Panc1 (cell line): Measurements from ENCODE around the gene KLF16. TPM values are rescaled to one million over a fixed set of nuclear protein-coding genes. Genes with fewer than 3 reads are reported as not detected.
A peak's percentile ranks its signal among the peaks of the same experiment; 100 is the strongest.
"Not testable (repeated sequence)": the region's sequence is repeated elsewhere in the genome, so short reads cannot be mapped to it uniquely, and the experiment has no call there.

Experiments
- ATAC-seq: fragments of 200-7000 bp; cut with Tn5 transposase; 2 replicates; pipeline ENCODE4 v1.9.1; 2020; ENCODE audit warnings: mild to moderate bottlenecking, moderate library complexity
- BruUV-seq: library from RNA; stranded (reverse); fragments of 400-500 nt; replicated peaks from 2 replicates; lab custom pipeline; 2021; lab: Mats Ljungman, UMichigan
- CTCF ChIA-PET: fragments of 300-600 bp; sonication (Branson Sonifier 250); formaldehyde crosslinking; loops from one replicate; lab custom pipeline; 2022; ENCODE audit warnings: antibody characterized with exemption; lab: Charles Lee
- POLR2A ChIA-PET: fragments of 300-600 bp; sonication (Branson Sonifier 250); formaldehyde crosslinking; loops from one replicate; lab custom pipeline; 2022; ENCODE audit warnings: antibody characterized with exemption; lab: Charles Lee
- DNase-seq: peaks from one replicate; pipeline ENCODE4 v3.0.0-alpha.2; 2010; ENCODE audit warnings: low read depth, low spot score
- H3K27ac ChIP-seq: 2 replicates; pipeline ENCODE4 v1.5.1; 2011; ENCODE audit warnings: mild to moderate bottlenecking, low read length, inconsistent platforms
- H3K27me3 ChIP-seq: fragments of 200-500 bp; sonication (Bioruptor generic); 2 replicates; pipeline ENCODE4 v1.6.0; 2014; ENCODE audit warnings: low read length, inconsistent platforms; ENCODE audit not compliant: control insufficient read depth, insufficient read depth
- H3K36me3 ChIP-seq: fragments of 200-500 bp; sonication (Bioruptor generic); 2 replicates; pipeline ENCODE4 v1.5.1; 2014; ENCODE audit warnings: inconsistent platforms, mild to moderate bottlenecking, low read length, moderate library complexity; ENCODE audit not compliant: control insufficient read depth, insufficient read depth
- H3K4me1 ChIP-seq: 2 replicates; pipeline ENCODE4 v1.5.1; 2011; ENCODE audit warnings: inconsistent platforms, mild to moderate bottlenecking, low read length, moderate library complexity; ENCODE audit not compliant: control insufficient read depth, insufficient read depth
- H3K4me3 ChIP-seq, 2 experiments: 2 replicates each; pipeline ENCODE4 v1.5.1; 2011 to 2012; ENCODE audit warnings: low read depth in 2 of 2, low read length in 2 of 2, mild to moderate bottlenecking in 2 of 2, inconsistent platforms in 1 of 2, moderate library complexity in 1 of 2
- H3K9me3 ChIP-seq: fragments of 200-500 bp; sonication (Bioruptor generic); 2 replicates; pipeline ENCODE4 v1.5.1; 2014; ENCODE audit warnings: low read depth, mild to moderate bottlenecking, inconsistent platforms, low read length, moderate library complexity; ENCODE audit not compliant: control insufficient read depth, insufficient read depth
- in situ Hi-C: cut with HindIII; loops from 2 replicates; pipeline ENCODE4 v1.10.0; 2016; ENCODE audit warnings: low sequenced_read_pairs, low pct_unique_long_range_greater_than_20kb
- intact Hi-C: fragments of 100-400 bp; cut with micrococcal nuclease; formaldehyde crosslinking; loops from one replicate; pipeline ENCODE4 v1.10.0; 2022; ENCODE audit not compliant: unreplicated experiment
- total RNA-seq: library from RNA; stranded (reverse); gene quantifications from one replicate; pipeline ENCODE4 v1.2.1, GENCODE V29; 2021; ENCODE audit not compliant: unreplicated experiment

Gene KLF16
- total RNA-seq, 1 experiment from 2014 or later = 79.3 TPM

GRCh38 chr19:1879982-1880381 lies 16.6 kb upstream of the KLF16 start:
- H3K9me3 ChIP-seq, intact Hi-C loops, H3K36me3 ChIP-seq, ATAC-seq, in situ Hi-C loops, CTCF ChIA-PET, H3K4me3 ChIP-seq, DNase-seq, POLR2A ChIA-PET, BruUV-seq, H3K27me3 ChIP-seq, H3K27ac ChIP-seq: not testable (repeated sequence)
- peaks cover 26% of the 10 kb centered on the region for H3K4me1 ChIP-seq

DNA sequence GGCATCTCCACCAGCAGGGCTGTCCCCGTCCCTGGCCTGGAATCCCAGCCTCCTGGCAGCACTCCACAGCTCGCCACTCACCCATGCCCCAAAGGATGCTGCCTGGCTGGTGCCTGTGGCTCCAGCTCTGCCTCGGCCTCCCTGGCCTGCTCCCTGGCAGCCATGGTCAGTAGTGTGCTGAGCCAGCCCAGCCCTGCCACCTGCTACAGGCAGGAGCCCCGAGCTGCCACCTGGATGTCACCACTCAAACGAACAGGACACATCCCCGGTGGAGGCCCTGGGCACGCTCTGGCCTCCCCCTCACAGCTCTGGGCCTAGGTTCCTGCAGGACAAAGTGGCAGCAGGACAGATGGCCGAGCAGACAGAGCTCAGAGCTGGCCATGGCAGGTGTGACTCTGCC lies 15.2 kb upstream of the KLF16 start:
- BruUV-seq, POLR2A ChIA-PET, H3K36me3 ChIP-seq, ATAC-seq, H3K27me3 ChIP-seq, DNase-seq, H3K4me3 ChIP-seq, in situ Hi-C loops, H3K27ac ChIP-seq, intact Hi-C loops, CTCF ChIA-PET, H3K9me3 ChIP-seq: not testable (repeated sequence)
- H3K4me1 ChIP-seq = peaks cover 23% of the 10 kb centered on the region

DNA sequence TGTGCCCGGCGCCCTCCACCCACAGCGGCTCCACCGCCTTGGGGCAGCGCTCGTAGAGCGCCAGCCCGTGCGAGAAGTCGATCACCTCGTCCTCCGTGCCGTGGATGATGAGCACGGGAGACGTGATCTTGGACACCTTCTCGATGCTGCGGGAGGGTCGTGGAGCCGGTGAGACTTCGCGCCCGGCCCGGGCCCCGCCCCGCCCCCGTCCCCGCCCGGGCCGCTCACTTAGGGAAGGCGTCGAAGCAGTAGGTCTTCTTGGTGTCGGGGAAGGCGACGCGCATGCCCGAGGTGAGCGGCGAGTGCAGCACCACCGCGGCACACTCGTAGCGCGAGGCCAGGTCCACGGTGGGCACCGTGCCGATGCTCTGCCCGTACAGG lies 13.9 kb upstream of the KLF16 start:
- peaks cover 16% of the 10 kb centered on the region for H3K4me1 ChIP-seq
- CTCF ChIA-PET = interaction anchor here (0.6 kb wide), 1 partner anchor 102 kb away, joined by 4 read pairs; no protein-coding TSS in a partner anchor
- BruUV-seq, ATAC-seq, H3K4me3 ChIP-seq, H3K27ac ChIP-seq, H3K9me3 ChIP-seq, H3K36me3 ChIP-seq, H3K27me3 ChIP-seq, DNase-seq, in situ Hi-C loops, intact Hi-C loops, POLR2A ChIA-PET: not testable (repeated sequence)

DNA sequence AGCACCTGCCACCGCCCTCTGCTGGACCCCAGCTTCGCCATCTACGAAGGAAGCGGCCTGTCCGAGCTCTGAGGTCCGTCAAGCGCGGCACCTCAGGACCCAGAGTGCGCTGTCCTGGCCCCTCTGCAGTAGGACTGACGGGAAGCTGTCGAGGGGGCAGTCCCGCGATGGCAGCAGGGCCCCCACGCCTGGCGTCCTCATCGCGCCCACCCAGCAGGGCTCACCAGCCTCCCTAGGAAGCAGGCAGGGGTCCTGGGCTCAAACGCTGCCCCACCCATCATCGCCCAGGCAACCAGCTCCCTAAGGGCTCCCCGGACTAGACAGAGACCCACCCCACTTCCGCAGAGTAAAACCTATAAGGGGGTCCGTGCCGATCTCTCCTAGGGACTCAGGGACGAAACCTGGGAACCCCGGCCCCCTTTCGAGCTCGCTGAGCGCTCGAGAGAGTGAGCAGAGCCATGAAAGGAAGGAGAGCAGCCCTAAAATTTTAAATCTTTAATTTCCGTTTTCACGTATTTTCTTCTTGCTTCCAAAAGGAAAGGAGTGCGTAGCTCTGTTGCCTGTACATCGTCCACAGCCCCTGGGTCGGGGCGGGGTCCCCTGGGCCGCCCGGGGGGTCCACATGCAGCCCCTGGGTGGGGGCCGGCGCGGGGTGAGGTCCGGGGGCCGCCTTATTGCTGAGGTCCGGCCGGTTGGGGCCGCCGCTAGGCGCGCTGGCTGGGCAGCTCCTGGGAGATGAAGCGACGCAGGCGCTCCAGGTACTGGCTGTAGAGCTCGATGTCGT lies 13.3 kb upstream of the KLF16 start:
- DNase-seq, H3K9me3 ChIP-seq, H3K27me3 ChIP-seq, in situ Hi-C loops, BruUV-seq, ATAC-seq, intact Hi-C loops, H3K36me3 ChIP-seq, POLR2A ChIA-PET: not testable (repeated sequence)
- CTCF ChIA-PET = interaction anchor here (0.6 to 1.2 kb wide), 3 partner anchors 8 to 102 kb away, joined by 3 to 4 read pairs (median 4); partner anchors contain the start of gene ABHD17A
- Histone ChIP-seq H3K4me3 (peak overlapping the region; percentile 67 to 80), H3K27ac (peak overlapping the region; percentile 77), H3K4me1 (peaks cover 14% of the 10 kb centered on the region; the same call in 1 of the 2 replicates)
